WTC11 (cell line): Measurements from ENCODE around the gene SCIN.

ENCODE experiments used
- NR3C1 ChIP-seq: sonication (generic); formaldehyde crosslinking; conservative IDR thresholded peaks from 2 replicates; pipeline ENCODE4 v1.8.1; 2023; ENCODE audit warnings: low read depth, mild to moderate bottlenecking, missing genetic modification reagents
- TCF7 ChIP-seq: sonication (generic); formaldehyde crosslinking; IDR thresholded peaks from 2 replicates; pipeline ENCODE4 v1.8.0; 2022; ENCODE audit warnings: mild to moderate bottlenecking, low read depth, missing genetic modification reagents, moderate library complexity

- TF ChIP-seq NR3C1 (CRISPR knock-in tag) (no peak), TCF7 (CRISPR knock-in tag) (no peak)
These were observed 72.6 kb downstream of the SCIN start for GRCh38 chr7:12643001-12643643.
